ENCODE results near the gene ZNF385B. TPM values are rescaled to one million over a fixed set of nuclear protein-coding genes. Genes with fewer than 3 reads are reported as not detected.

The ZNF385B gene
- total and polyA plus RNA-seq, 10 of the 15 experiments (the other 5 are each of a cell fraction or from before 2014, with no cell fraction given) = not detected

DNA sequence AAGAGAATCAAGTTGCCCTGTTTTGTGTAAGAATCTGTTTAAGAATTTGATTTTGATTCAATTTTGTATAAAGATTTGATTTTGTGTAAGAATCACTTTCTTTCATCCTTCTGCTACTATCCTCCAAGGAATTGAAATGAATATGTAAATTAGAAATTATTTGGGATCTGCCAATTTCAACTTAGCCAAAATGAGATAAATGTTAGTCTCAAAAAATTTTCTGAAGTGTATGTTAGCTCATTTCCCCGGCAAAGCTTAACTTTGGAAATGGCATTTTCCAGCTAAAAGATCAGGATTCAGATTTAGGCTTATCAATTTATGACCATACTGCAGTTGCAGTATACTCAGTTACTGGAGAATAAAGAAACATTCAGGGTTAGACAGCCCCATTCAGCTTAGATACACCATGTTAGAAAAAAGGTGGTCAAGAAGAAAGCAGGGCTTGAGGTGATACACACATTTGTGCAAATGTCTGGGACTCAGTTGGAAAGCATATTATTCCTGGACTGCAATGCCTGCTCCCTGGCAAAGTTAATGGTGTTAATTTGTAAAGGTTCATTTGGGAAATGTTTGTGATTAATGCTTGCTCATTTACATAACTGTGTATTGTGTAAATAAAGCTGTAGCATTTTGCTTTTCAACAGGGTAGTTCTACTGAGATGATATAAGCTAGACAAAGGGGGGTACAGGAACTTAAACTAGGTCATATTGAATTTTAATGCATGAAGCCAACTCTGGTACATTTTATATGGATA lies 349.0 kb downstream of the ZNF385B start:
- no peak overlapping the region for H3K4me3 ChIP-seq
- in situ Hi-C loops (cut with MboI) = no loop called here
- BruUV-seq (replicated peaks) = no TSS peak
- H3K79me2 ChIP-seq (ENCODE audit: control insufficient read depth, insufficient read depth, low read length) = no peaks in the 10 kb centered on the region
- no peak overlapping the region for H3K9ac ChIP-seq (ENCODE audit: control insufficient read depth, insufficient read depth, low read length)
- ChIA-PET SMC1A (ENCODE audit: uncharacterized antibody, unreplicated experiment) (interaction anchor here (1.7 kb wide), 1 partner anchor 10 kb away, joined by 4 read pairs; no protein-coding TSS in a partner anchor), POLR2A (no interaction called here), RAD21 (ENCODE audit: unreplicated experiment) (no interaction called here), CTCF (no interaction called here)
- no peak overlapping the region for H2AFZ ChIP-seq (ENCODE audit: control insufficient read depth, low read depth, low read length)
- no peaks in the 10 kb centered on the region for H3K36me3 ChIP-seq (ENCODE audit: control insufficient read depth in 2 of 2, insufficient read depth in 2 of 2, low read length in 1 of 2)
- intact Hi-C loops (cut with micrococcal nuclease; ENCODE audit: unreplicated experiment) = no loop called here
- no peaks in the 10 kb centered on the region for H3K27me3 ChIP-seq (replicated peaks in 1 of 2; ENCODE audit: control insufficient read depth in 2 of 2, insufficient read depth in 2 of 2, low read length in 1 of 2)
- no peaks in the 10 kb centered on the region for H3K4me1 ChIP-seq (ENCODE audit: control insufficient read depth, insufficient read depth, low read length)
- H4K20me1 ChIP-seq (ENCODE audit: control insufficient read depth, insufficient read depth) = no peaks in the 10 kb centered on the region
- H3K4me2 ChIP-seq (ENCODE audit: control insufficient read depth, insufficient read depth) = no peak overlapping the region
- DNase-seq (ENCODE audit: low read depth, low spot score) (no peak), ATAC-seq (no peak), FAIRE-seq (no peak)
- WGBS (ENCODE audit: insufficient coverage, insufficient replicate concordance, low lambda C conversion rate, missing lambda C conversion rate) = 4% methylated on average over 1 of the region's 1 CpG
- no peak overlapping the region for H3K27ac ChIP-seq (ENCODE audit: control insufficient read depth, insufficient read depth)
- H3K9me3 ChIP-seq (replicated peaks; ENCODE audit: control insufficient read depth, insufficient read depth, low read length) = no peaks in the 10 kb centered on the region
- TF ChIP-seq GABPA (IDR thresholded peaks at IDR 0.05; ENCODE audit: low read depth) = no peak
- TF ChIP-seq, protein P1, sequence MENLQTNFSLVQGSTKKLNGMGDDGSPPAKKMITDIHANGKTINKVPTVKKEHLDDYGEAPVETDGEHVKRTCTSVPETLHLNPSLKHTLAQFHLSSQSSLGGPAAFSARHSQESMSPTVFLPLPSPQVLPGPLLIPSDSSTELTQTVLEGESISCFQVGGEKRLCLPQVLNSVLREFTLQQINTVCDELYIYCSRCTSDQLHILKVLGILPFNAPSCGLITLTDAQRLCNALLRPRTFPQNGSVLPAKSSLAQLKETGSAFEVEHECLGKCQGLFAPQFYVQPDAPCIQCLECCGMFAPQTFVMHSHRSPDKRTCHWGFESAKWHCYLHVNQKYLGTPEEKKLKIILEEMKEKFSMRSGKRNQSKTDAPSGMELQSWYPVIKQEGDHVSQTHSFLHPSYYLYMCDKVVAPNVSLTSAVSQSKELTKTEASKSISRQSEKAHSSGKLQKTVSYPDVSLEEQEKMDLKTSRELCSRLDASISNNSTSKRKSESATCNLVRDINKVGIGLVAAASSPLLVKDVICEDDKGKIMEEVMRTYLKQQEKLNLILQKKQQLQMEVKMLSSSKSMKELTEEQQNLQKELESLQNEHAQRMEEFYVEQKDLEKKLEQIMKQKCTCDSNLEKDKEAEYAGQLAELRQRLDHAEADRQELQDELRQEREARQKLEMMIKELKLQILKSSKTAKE (IDR thresholded peaks at IDR 0.05; ENCODE audit: low read depth, poor library complexity, severe bottlenecking) = no peak
- no peak for TF ChIP-seq PAX5 (IDR thresholded peaks at IDR 0.05; ENCODE audit: borderline replicate concordance, low read depth, low read length)
- no peak for TF ChIP-seq BACH1 (IDR thresholded peaks at IDR 0.05; ENCODE audit: borderline replicate concordance)
- TF ChIP-seq EGR1 (IDR thresholded peaks at IDR 0.05; ENCODE audit: borderline replicate concordance in 1 of 2, low read depth in 2 of 2, low read length in 2 of 2) = no peak
- TF ChIP-seq JUNB (IDR thresholded peaks at IDR 0.05) = no peak
- TF ChIP-seq, protein P2, sequence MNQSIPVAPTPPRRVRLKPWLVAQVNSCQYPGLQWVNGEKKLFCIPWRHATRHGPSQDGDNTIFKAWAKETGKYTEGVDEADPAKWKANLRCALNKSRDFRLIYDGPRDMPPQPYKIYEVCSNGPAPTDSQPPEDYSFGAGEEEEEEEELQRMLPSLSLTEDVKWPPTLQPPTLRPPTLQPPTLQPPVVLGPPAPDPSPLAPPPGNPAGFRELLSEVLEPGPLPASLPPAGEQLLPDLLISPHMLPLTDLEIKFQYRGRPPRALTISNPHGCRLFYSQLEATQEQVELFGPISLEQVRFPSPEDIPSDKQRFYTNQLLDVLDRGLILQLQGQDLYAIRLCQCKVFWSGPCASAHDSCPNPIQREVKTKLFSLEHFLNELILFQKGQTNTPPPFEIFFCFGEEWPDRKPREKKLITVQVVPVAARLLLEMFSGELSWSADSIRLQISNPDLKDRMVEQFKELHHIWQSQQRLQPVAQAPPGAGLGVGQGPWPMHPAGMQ (IDR thresholded peaks at IDR 0.05; ENCODE audit: borderline replicate concordance) = no peak
- no peak for TF ChIP-seq ZSCAN29 (IDR thresholded peaks at IDR 0.05)
- no peak for TF ChIP-seq LARP7 (IDR thresholded peaks at IDR 0.05)
- TF ChIP-seq CHD2 (IDR thresholded peaks at IDR 0.05; ENCODE audit: borderline replicate concordance, low read depth, low read length) = no peak
- no peak for TF ChIP-seq SPI1 (IDR thresholded peaks at IDR 0.05; ENCODE audit: borderline replicate concordance, insufficient read depth, low read depth, low read length)
- TF ChIP-seq, protein P3, sequence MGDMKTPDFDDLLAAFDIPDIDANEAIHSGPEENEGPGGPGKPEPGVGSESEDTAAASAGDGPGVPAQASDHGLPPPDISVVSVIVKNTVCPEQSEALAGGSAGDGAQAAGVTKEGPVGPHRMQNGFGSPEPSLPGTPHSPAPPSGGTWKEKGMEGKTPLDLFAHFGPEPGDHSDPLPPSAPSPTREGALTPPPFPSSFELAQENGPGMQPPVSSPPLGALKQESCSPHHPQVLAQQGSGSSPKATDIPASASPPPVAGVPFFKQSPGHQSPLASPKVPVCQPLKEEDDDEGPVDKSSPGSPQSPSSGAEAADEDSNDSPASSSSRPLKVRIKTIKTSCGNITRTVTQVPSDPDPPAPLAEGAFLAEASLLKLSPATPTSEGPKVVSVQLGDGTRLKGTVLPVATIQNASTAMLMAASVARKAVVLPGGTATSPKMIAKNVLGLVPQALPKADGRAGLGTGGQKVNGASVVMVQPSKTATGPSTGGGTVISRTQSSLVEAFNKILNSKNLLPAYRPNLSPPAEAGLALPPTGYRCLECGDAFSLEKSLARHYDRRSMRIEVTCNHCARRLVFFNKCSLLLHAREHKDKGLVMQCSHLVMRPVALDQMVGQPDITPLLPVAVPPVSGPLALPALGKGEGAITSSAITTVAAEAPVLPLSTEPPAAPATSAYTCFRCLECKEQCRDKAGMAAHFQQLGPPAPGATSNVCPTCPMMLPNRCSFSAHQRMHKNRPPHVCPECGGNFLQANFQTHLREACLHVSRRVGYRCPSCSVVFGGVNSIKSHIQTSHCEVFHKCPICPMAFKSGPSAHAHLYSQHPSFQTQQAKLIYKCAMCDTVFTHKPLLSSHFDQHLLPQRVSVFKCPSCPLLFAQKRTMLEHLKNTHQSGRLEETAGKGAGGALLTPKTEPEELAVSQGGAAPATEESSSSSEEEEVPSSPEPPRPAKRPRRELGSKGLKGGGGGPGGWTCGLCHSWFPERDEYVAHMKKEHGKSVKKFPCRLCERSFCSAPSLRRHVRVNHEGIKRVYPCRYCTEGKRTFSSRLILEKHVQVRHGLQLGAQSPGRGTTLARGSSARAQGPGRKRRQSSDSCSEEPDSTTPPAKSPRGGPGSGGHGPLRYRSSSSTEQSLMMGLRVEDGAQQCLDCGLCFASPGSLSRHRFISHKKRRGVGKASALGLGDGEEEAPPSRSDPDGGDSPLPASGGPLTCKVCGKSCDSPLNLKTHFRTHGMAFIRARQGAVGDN (IDR thresholded peaks at IDR 0.05) = no peak
- TF ChIP-seq CREB1 (IDR thresholded peaks at IDR 0.05; ENCODE audit: low read depth) = no peak
- TF ChIP-seq HDAC2 (IDR thresholded peaks at IDR 0.05) = no peak
